ENCODE measurements around the gene TRDN.
A peak's percentile ranks its signal among the peaks of the same experiment; 100 is the strongest.

Gene TRDN

DNA sequence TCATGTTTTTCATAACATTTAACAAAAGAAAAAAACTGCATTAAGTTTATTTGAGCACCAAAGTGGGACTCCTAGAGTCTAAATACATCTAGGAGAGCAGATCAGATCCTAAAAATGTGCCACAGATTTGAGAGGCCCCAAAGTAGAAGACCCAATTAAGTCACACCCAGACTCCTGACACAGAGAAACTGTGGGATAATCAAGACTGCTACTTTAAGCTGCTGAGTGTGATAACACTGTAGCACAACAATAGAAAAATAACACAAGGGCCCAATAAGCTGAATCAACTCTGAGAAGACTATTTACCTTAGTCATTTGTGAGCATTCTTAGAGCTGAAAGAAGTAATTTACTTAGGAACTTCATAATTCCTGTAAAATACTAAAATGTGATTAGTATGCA lies 26.0 kb downstream of the TRDN start (continued):
- TF ChIP-seq ZNF292 (tag by site-specific recombination; IDR thresholded peaks at IDR 0.05; ENCODE audit: borderline replicate concordance, low read depth) = no peak
- TF ChIP-seq ZNF157 (tag by site-specific recombination; IDR thresholded peaks at IDR 0.05) = no peak
- no peak for TF ChIP-seq YY1 (tag by site-specific recombination; IDR thresholded peaks at IDR 0.05)

DNA sequence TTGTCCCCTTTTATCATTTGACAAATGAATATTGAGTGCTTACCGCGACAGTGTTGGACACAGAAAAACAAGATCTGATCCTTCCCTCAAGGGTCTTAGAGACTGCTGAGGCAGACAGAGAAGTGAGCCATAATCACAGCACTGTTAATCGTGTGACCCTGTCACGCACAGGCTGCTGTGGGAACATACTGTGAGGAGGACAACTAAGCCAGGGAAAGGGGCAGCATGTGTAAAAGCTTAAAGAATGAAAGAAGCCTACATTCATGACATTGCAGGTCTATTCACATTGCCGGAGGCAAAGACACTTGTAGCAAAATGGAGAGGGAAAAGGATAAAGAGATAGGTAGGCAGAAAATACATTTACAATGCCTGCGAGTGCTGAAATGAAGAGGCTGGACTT lies 32.7 kb downstream of the TRDN start:
- ChIA-PET CTCF (interaction anchor here (0.6 to 0.7 kb wide), 2 partner anchors 50 to 815 kb away, joined by 3 read pairs; no protein-coding TSS in a partner anchor), POLR2A (no interaction called here)
- TF ChIP-seq TRIM28 (IDR thresholded peaks at IDR 0.05; ENCODE audit: borderline replicate concordance, low read length) (peak; percentile 82), ZNF621 (tag by site-specific recombination; IDR thresholded peaks at IDR 0.05) (no peak)
- H3K4me3 ChIP-seq (ENCODE audit: low read depth, low read length) = no peak overlapping the region
- H3K4me1 ChIP-seq (ENCODE audit: control insufficient read depth, insufficient read depth, low read length) = no peaks in the 10 kb centered on the region
- H3K36me3 ChIP-seq (ENCODE audit: control insufficient read depth in 2 of 2, insufficient read depth in 1 of 2, low read length in 2 of 2) = no peaks in the 10 kb centered on the region
- H3K27ac ChIP-seq (ENCODE audit: extremely low read depth, low read depth, low read length) = no peak overlapping the region
- H3K9me3 ChIP-seq (ENCODE audit: control insufficient read depth, insufficient read depth, low read depth, low read length) = no peaks in the 10 kb centered on the region

DNA sequence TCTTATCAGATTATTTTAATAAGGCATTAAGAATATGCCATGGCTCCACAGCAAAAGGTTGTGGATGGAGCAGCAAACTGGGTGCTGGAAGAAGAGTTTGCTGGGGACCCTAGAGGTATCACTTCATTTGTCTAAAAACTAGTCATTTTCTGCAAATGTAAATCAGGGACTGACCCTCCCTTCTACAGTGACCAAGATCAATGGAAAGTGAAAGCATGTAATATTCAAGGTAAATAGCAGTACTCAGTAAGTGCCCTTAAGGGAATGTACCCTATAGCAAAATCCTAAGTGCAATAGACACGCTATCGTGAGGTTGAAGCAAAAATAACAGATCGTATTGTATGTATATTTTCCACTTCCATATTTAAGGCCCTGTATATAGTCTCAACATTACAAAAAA lies 38.7 kb downstream of the TRDN start:
- H3K4me3 ChIP-seq (ENCODE audit: low read depth, low read length) = no peak overlapping the region
- no peak for TF ChIP-seq TCF7L2 (IDR thresholded peaks at IDR 0.05; ENCODE audit: borderline replicate concordance, low read depth, low read length)
- TF ChIP-seq ZNF266 (tag by site-specific recombination; IDR thresholded peaks at IDR 0.05; ENCODE audit: low read depth) = no peak
- no peak for TF ChIP-seq ZIC2 (tag by site-specific recombination; IDR thresholded peaks at IDR 0.05)
- no peak for TF ChIP-seq ZNF600 (tag by site-specific recombination; IDR thresholded peaks at IDR 0.05)
- TF ChIP-seq KLF7 (tag by site-specific recombination; IDR thresholded peaks at IDR 0.05; ENCODE audit: borderline replicate concordance) = no peak
- TF ChIP-seq ZNF701 (tag by site-specific recombination; IDR thresholded peaks at IDR 0.05) = no peak
- no peak for TF ChIP-seq ZNF311 (tag by site-specific recombination; IDR thresholded peaks at IDR 0.05; ENCODE audit: borderline replicate concordance)
- no peak for TF ChIP-seq ZNF335 (tag by site-specific recombination; conservative IDR thresholded peaks at IDR 0.05)
- no peak for TF ChIP-seq ZNF571 (tag by site-specific recombination; IDR thresholded peaks at IDR 0.05)
- TF ChIP-seq ZNF112 (tag by site-specific recombination; IDR thresholded peaks at IDR 0.05) = no peak
- TF ChIP-seq ZNF23 (tag by site-specific recombination; IDR thresholded peaks at IDR 0.05; ENCODE audit: borderline replicate concordance) = no peak
- TF ChIP-seq, protein P1, sequence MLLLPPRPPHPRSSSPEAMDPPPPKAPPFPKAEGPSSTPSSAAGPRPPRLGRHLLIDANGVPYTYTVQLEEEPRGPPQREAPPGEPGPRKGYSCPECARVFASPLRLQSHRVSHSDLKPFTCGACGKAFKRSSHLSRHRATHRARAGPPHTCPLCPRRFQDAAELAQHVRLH (tag by site-specific recombination; IDR thresholded peaks at IDR 0.05) = no peak
- no peak for TF ChIP-seq ZNF785 (tag by site-specific recombination; IDR thresholded peaks at IDR 0.05)
- TF ChIP-seq, protein P2, sequence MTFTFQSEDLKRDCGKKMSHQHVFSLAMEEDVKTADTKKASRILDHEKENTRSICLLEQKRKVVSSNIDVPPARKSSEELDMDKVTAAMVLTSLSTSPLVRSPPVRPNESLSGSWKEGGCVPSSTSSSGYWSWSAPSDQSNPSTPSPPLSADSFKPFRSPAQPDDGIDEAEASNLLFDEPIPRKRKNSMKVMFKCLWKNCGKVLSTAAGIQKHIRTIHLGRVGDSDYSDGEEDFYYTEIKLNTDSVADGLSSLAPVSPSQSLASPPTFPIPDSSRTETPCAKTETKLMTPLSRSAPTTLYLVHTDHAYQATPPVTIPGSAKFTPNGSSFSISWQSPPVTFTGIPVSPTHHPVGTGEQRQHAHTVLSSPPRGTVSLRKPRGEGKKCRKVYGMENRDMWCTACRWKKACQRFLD (tag by site-specific recombination; IDR thresholded peaks at IDR 0.05) = no peak
- TF ChIP-seq ZNF394 (tag by site-specific recombination; IDR thresholded peaks at IDR 0.05; ENCODE audit: borderline replicate concordance) = no peak
- TF ChIP-seq, protein P3, sequence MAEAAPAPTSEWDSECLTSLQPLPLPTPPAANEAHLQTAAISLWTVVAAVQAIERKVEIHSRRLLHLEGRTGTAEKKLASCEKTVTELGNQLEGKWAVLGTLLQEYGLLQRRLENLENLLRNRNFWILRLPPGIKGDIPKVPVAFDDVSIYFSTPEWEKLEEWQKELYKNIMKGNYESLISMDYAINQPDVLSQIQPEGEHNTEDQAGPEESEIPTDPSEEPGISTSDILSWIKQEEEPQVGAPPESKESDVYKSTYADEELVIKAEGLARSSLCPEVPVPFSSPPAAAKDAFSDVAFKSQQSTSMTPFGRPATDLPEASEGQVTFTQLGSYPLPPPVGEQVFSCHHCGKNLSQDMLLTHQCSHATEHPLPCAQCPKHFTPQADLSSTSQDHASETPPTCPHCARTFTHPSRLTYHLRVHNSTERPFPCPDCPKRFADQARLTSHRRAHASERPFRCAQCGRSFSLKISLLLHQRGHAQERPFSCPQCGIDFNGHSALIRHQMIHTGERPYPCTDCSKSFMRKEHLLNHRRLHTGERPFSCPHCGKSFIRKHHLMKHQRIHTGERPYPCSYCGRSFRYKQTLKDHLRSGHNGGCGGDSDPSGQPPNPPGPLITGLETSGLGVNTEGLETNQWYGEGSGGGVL (tag by site-specific recombination; IDR thresholded peaks at IDR 0.05) = no peak
- no peak for TF ChIP-seq SP2 (tag by site-specific recombination; IDR thresholded peaks at IDR 0.05)
- TF ChIP-seq ZNF16 (tag by site-specific recombination; IDR thresholded peaks at IDR 0.05; ENCODE audit: low read depth) = no peak
- TF ChIP-seq ZNF366 (tag by site-specific recombination; conservative IDR thresholded peaks at IDR 0.05) = no peak
- TF ChIP-seq ZNF223 (tag by site-specific recombination; IDR thresholded peaks at IDR 0.05) = no peak
- no peaks in the 10 kb centered on the region for H3K9me3 ChIP-seq (ENCODE audit: control insufficient read depth, insufficient read depth, low read depth, low read length)
- H3K4me1 ChIP-seq (ENCODE audit: control insufficient read depth, insufficient read depth, low read length) = no peaks in the 10 kb centered on the region
- no peak overlapping the region for H3K27ac ChIP-seq (ENCODE audit: extremely low read depth, low read depth, low read length)
- ChIA-PET CTCF (no interaction called here), POLR2A (no interaction called here)
- H3K36me3 ChIP-seq (ENCODE audit: control insufficient read depth in 2 of 2, insufficient read depth in 1 of 2, low read length in 2 of 2) = no peaks in the 10 kb centered on the region

Data from HEK293 (cell line).